K562 (cell line): ENCODE measurements around the gene SEMA3G. TPM values are rescaled to one million over a fixed set of nuclear protein-coding genes. Genes with fewer than 3 reads are reported as not detected.

Experiments used
- ATAC-seq: fragments of 200-7000 bp; cut with Tn5 transposase; 3 replicates; pipeline ENCODE4 v1.9.1; 2020; ENCODE audit warnings: moderate library complexity
- BruUV-seq: library from RNA; stranded (reverse); fragments of 400-500 nt; replicated peaks from 2 replicates; lab custom pipeline; 2021; lab: Mats Ljungman, UMichigan
- CTCF ChIA-PET: fragments of 300-600 bp; formaldehyde crosslinking; extraction: SDS; loops from one replicate; lab custom pipeline; 2021; ENCODE audit warnings: low intra/inter-chr PET ratio; lab: Yijun Ruan, JAX
- POLR2A ChIA-PET: fragments of 300-600, 350-650 bp; sonication (Branson Sonifier 250); formaldehyde crosslinking; extraction: SDS; loops from one replicate; lab custom pipeline; 2021; ENCODE audit warnings: antibody characterized with exemption, inconsistent platforms; lab: Yijun Ruan, JAX
- DNase-seq, 4 experiments: peaks; one replicate each; pipeline versions ENCODE4 v3.0.0 to v3.0.0-alpha.2; 2011 to 2018; ENCODE audit warnings: low spot score in 3 of 4, mixed read lengths in 3 of 4; ENCODE audit errors: extremely low read depth in 1 of 4
- FAIRE-seq: peaks from 2 replicates; lab custom pipeline; 2011; peaks lifted over from hg19 to GRCh38; lab: Jason Lieb, UNC
- H2AFZ ChIP-seq: 2 replicates; pipeline ENCODE4 v1.6.0; 2011; ENCODE audit warnings: low read depth, low read length, control low read depth, inconsistent platforms
- H3K27ac ChIP-seq: fragments of 200-600 bp; 3 replicates; pipeline ENCODE4 v1.8.0; 2011; ENCODE audit warnings: low read depth, mild to moderate bottlenecking, control low read depth, inconsistent platforms, low read length, moderate library complexity, mixed read lengths; ENCODE audit errors: extremely low read depth
- H3K27me3 ChIP-seq, 2 experiments: fragments of 300-600 bp in 1 of 2; 2 replicates in 1 of 2; 3 replicates in 1 of 2; pipeline versions ENCODE4 v1.6.0 to v1.8.0; 2011; ENCODE audit warnings: inconsistent platforms in 2 of 2, low read length in 2 of 2, mild to moderate bottlenecking in 1 of 2, mixed read lengths in 1 of 2, moderate library complexity in 1 of 2; ENCODE audit not compliant: control insufficient read depth in 2 of 2, insufficient read depth in 2 of 2
- H3K36me3 ChIP-seq: fragments of 300-600 bp; 3 replicates; pipeline ENCODE4 v1.8.0; 2011; ENCODE audit warnings: mild to moderate bottlenecking, low read length, inconsistent platforms; ENCODE audit not compliant: control insufficient read depth, insufficient read depth
- H3K4me1 ChIP-seq, 2 experiments: fragments of 200-600 bp in 1 of 2; replicated peaks in 1 of 2; 2 replicates in 1 of 2; 3 replicates in 1 of 2; pipeline versions ENCODE4 v1.5.1 to v1.8.0; 2011; ENCODE audit warnings: inconsistent platforms in 2 of 2, low read length in 2 of 2, mild to moderate bottlenecking in 1 of 2, mixed read lengths in 1 of 2, moderate library complexity in 1 of 2; ENCODE audit not compliant: control insufficient read depth in 2 of 2, insufficient read depth in 2 of 2
- H3K4me2 ChIP-seq: 2 replicates; pipeline ENCODE4 v1.6.1; 2011; ENCODE audit warnings: low read length, control low read depth, inconsistent platforms, mixed read lengths; ENCODE audit not compliant: insufficient read depth
- H3K4me3 ChIP-seq: fragments of 200-600 bp; sonication (generic), shearing (Covaris generic); 2 replicates; pipeline ENCODE4 v1.5.1; 2016; ENCODE audit warnings: control low read depth, inconsistent platforms
- H3K79me2 ChIP-seq: fragments of 200-600 bp; 3 replicates; pipeline ENCODE4 v1.8.0; 2011; ENCODE audit warnings: low read length, inconsistent platforms; ENCODE audit not compliant: control insufficient read depth, insufficient read depth
- H3K9ac ChIP-seq, 2 experiments: 2 replicates each; pipeline versions ENCODE4 v1.6.0 to v1.6.1; 2011; ENCODE audit warnings: low read depth in 2 of 2, low read length in 2 of 2, control low read depth in 1 of 2, inconsistent platforms in 1 of 2, mild to moderate bottlenecking in 1 of 2, mixed read lengths in 1 of 2; ENCODE audit not compliant: insufficient read depth in 1 of 2
- H3K9me1 ChIP-seq: one replicate; pipeline ENCODE4 v1.6.0; 2011; ENCODE audit warnings: inconsistent platforms, mild to moderate bottlenecking, low read length, moderate library complexity; ENCODE audit not compliant: control insufficient read depth, insufficient read depth
- H3K9me3 ChIP-seq: replicated peaks from 2 replicates; pipeline ENCODE4 v1.5.1; 2011; ENCODE audit warnings: low read depth, low read length, inconsistent platforms; ENCODE audit not compliant: control insufficient read depth, insufficient read depth
- H4K20me1 ChIP-seq: replicated peaks from 2 replicates; pipeline ENCODE4 v1.6.1; 2011; ENCODE audit warnings: low read length, inconsistent platforms, mixed read lengths; ENCODE audit not compliant: control insufficient read depth, insufficient read depth
- BRD4 ChIP-seq: fragments of 200-600 bp; sonication (generic); IDR thresholded peaks from 2 replicates; pipeline ENCODE4 v1.6.1; 2017; ENCODE audit warnings: inconsistent platforms
- ETV1 ChIP-seq: fragments of 450-650 bp; conservative IDR thresholded peaks from 2 replicates; pipeline ENCODE4 v1.6.1; 2016; ENCODE audit warnings: missing genetic modification characterization, control low read depth, low read depth, missing compliant biosample characterization
- GABPB1 ChIP-seq: sonication (generic); formaldehyde crosslinking; IDR thresholded peaks from 2 replicates; pipeline ENCODE4 v1.8.0; 2022; ENCODE audit warnings: mild to moderate bottlenecking, missing genetic modification reagents
- HSF4 ChIP-seq: fragments of 250-450 bp; sonication (Bioruptor Pico); IDR thresholded peaks from 2 replicates; pipeline ENCODE4 v2.1.2; 2022; ENCODE audit warnings: mild to moderate bottlenecking, moderate library complexity, borderline replicate concordance
- KLF1 ChIP-seq: fragments of 450-650 bp; IDR thresholded peaks from 2 replicates; pipeline ENCODE4 v1.6.1; 2016; ENCODE audit warnings: missing genetic modification characterization, missing compliant biosample characterization
- LARP7 ChIP-seq: fragments of 450-650 bp; IDR thresholded peaks from 2 replicates; pipeline ENCODE4 v1.6.1; 2016
- NCOA4 ChIP-seq: fragments of 450-650 bp; IDR thresholded peaks from 2 replicates; pipeline ENCODE4 v1.6.1; 2018; ENCODE audit warnings: mild to moderate bottlenecking; ENCODE audit not compliant: partially characterized antibody
- PML ChIP-seq: IDR thresholded peaks from 2 replicates; pipeline ENCODE4 v1.6.1; 2012; ENCODE audit warnings: low read length, inconsistent platforms
- SREBF1 ChIP-seq: fragments of 150-350 bp; IDR thresholded peaks from 2 replicates; pipeline ENCODE4 v1.6.1; 2014; ENCODE audit warnings: antibody characterized with exemption, low read depth, low read length, borderline replicate concordance
- WGBS: fragments of 100-300 bp; shearing (Covaris generic); methylation state at CpG from one replicate; pipeline ENCODE4 v1.1.6; 2016; ENCODE audit warnings: low coverage, mixed read lengths; ENCODE audit not compliant: insufficient coverage; ENCODE audit errors: missing lambda C conversion rate; 5-methylcytosine and 5-hydroxymethylcytosine counted together
- in situ Hi-C: fragments of 300-500 bp; cut with MboI; formaldehyde crosslinking; loops from 4 replicates; pipeline ENCODE4 v1.15.0; 2018; ENCODE audit warnings: inconsistent platforms, mixed read lengths
- intact Hi-C: fragments of 100-400 bp; cut with micrococcal nuclease; formaldehyde crosslinking; loops from 2 replicates; pipeline ENCODE4 v1.14.2; 2022
- polyA plus RNA-seq, 8 experiments: library from polyadenylated mRNA; depleted of rRNA in 4 of 8; stranded (reverse) in 5 of 8; unstranded in 3 of 8; fragments of >200 nt; fragmentation: Nextera tagmentation in 2 of 8; fragmentation: Illumina TruSeq in 1 of 8; extraction: Ambion mirVana in 2 of 8; extraction: Trizol in 1 of 8; gene quantifications; 2 replicates each; pipeline versions ENCODE4 v1.2.1 to v1.2.3, GENCODE V29; 2011 to 2014; ENCODE audit warnings: inconsistent platforms in 1 of 8, missing spikeins in 1 of 8
- total RNA-seq, 7 experiments: library from RNA; depleted of rRNA in 6 of 7; stranded (reverse); fragments of >200 nt in 6 of 7; fragmentation: Illumina TruSeq in 2 of 7; extraction: Trizol in 2 of 7; gene quantifications; 2 replicates each; pipeline versions ENCODE4 v1.2.1 to v1.2.3, GENCODE V29; 2011 to 2021; ENCODE audit warnings: low replicate concordance in 1 of 7
- TF ChIP-seq, protein P1 (sequence below): fragments of 450-650 bp; IDR thresholded peaks from 2 replicates; pipeline ENCODE4 v1.6.1; 2016
- TF ChIP-seq, protein P2 (sequence below): fragments of 450-650 bp; IDR thresholded peaks from 2 replicates; pipeline ENCODE4 v1.6.1; 2017; ENCODE audit warnings: antibody characterized with exemption, mild to moderate bottlenecking
- TF ChIP-seq, protein P3 (sequence below): sonication (generic); formaldehyde crosslinking; IDR thresholded peaks from 2 replicates; pipeline ENCODE4 v1.5.0; 2020; ENCODE audit warnings: missing genetic modification reagents

The SEMA3G gene
- total and polyA plus RNA-seq, 9 of the 15 experiments (the other 6 are each of a cell fraction or from before 2014, with no cell fraction given): 0.04 to 0.07 (median 0.05) TPM; not detected in 6

GRCh38 chr3:52395503-52395865 is 49.4 kb downstream of the SEMA3G start:
- POLR2A ChIA-PET: interaction anchor here (1.0 kb wide), 1 partner anchor 8 kb away, joined by 3 read pairs; no protein-coding TSS in a partner anchor
- no peaks in the 10 kb centered on the region for H3K9me3 ChIP-seq
- DNase-seq (no peak), ATAC-seq (no peak), FAIRE-seq (no peak)
- in situ Hi-C loops (loop anchor here (25.0 kb wide), 1 partner anchor 383 kb away; no protein-coding TSS in a partner anchor), intact Hi-C loops (no loop called here)
- no peak overlapping the region for H3K4me2 ChIP-seq
- no peak overlapping the region for H3K27ac ChIP-seq
- no TSS peak for BruUV-seq
- CTCF ChIA-PET: no interaction called here
- WGBS: 14% methylated on average over 8 of the region's 8 CpGs
- H3K79me2 ChIP-seq: no peaks in the 10 kb centered on the region
- H3K4me3 ChIP-seq: no peak overlapping the region
- H3K4me1 ChIP-seq: peaks cover 3 to 9% of the 10 kb centered on the region in 2 experiments; a peak in 3 of 5 replicates
- H2AFZ ChIP-seq: no peak overlapping the region
- H3K9ac ChIP-seq: no peak overlapping the region
- H3K27me3 ChIP-seq: peaks cover 0 to 7% of the 10 kb centered on the region in 2 experiments; a peak in 2 of 5 replicates
- H4K20me1 ChIP-seq: no peaks in the 10 kb centered on the region
- TF ChIP-seq, protein P1, sequence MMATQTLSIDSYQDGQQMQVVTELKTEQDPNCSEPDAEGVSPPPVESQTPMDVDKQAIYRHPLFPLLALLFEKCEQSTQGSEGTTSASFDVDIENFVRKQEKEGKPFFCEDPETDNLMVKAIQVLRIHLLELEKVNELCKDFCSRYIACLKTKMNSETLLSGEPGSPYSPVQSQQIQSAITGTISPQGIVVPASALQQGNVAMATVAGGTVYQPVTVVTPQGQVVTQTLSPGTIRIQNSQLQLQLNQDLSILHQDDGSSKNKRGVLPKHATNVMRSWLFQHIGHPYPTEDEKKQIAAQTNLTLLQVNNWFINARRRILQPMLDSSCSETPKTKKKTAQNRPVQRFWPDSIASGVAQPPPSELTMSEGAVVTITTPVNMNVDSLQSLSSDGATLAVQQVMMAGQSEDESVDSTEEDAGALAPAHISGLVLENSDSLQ: no peak
- TF ChIP-seq BRD4: no peak
- no peak for TF ChIP-seq PML
- TF ChIP-seq HSF4: no peak
- no peak for TF ChIP-seq NCOA4
- TF ChIP-seq ETV1: no peak
- TF ChIP-seq, protein P2, sequence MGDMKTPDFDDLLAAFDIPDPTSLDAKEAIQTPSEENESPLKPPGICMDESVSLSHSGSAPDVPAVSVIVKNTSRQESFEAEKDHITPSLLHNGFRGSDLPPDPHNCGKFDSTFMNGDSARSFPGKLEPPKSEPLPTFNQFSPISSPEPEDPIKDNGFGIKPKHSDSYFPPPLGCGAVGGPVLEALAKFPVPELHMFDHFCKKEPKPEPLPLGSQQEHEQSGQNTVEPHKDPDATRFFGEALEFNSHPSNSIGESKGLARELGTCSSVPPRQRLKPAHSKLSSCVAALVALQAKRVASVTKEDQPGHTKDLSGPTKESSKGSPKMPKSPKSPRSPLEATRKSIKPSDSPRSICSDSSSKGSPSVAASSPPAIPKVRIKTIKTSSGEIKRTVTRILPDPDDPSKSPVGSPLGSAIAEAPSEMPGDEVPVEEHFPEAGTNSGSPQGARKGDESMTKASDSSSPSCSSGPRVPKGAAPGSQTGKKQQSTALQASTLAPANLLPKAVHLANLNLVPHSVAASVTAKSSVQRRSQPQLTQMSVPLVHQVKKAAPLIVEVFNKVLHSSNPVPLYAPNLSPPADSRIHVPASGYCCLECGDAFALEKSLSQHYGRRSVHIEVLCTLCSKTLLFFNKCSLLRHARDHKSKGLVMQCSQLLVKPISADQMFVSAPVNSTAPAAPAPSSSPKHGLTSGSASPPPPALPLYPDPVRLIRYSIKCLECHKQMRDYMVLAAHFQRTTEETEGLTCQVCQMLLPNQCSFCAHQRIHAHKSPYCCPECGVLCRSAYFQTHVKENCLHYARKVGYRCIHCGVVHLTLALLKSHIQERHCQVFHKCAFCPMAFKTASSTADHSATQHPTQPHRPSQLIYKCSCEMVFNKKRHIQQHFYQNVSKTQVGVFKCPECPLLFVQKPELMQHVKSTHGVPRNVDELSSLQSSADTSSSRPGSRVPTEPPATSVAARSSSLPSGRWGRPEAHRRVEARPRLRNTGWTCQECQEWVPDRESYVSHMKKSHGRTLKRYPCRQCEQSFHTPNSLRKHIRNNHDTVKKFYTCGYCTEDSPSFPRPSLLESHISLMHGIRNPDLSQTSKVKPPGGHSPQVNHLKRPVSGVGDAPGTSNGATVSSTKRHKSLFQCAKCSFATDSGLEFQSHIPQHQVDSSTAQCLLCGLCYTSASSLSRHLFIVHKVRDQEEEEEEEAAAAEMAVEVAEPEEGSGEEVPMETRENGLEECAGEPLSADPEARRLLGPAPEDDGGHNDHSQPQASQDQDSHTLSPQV: no peak
- TF ChIP-seq SREBF1: no peak
- TF ChIP-seq GABPB1 (CRISPR knock-in tag): no peak
- TF ChIP-seq LARP7: no peak
- TF ChIP-seq KLF1 (tag): no peak
- TF ChIP-seq, protein P3, sequence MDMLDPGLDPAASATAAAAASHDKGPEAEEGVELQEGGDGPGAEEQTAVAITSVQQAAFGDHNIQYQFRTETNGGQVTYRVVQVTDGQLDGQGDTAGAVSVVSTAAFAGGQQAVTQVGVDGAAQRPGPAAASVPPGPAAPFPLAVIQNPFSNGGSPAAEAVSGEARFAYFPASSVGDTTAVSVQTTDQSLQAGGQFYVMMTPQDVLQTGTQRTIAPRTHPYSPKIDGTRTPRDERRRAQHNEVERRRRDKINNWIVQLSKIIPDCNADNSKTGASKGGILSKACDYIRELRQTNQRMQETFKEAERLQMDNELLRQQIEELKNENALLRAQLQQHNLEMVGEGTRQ (CRISPR knock-in tag): no peak
- peaks cover 3% of the 10 kb centered on the region for H3K9me1 ChIP-seq
- H3K36me3 ChIP-seq: no peaks in the 10 kb centered on the region
